ENCODE measurements around the gene SIRT4. TPM values are rescaled to one million over a fixed set of nuclear protein-coding genes. Genes with fewer than 3 reads are reported as not detected.
A peak's percentile ranks its signal among the peaks of the same experiment; 100 is the strongest.

SIRT4 gene
- total and polyA plus RNA-seq, 3 experiments from 2014 or later = 0.68 to 1.9 (median 1.8) TPM

GRCh38 chr12:120316798-120317223, 14.7 kb downstream of the SIRT4 start:
- POLR2A ChIA-PET = interaction anchor here (0.7 to 2.2 kb wide), 7 partner anchors 10 to 212 kb away, joined by 3 to 13 read pairs (median 6); partner anchors contain the start of genes COQ5, RNU4-1, RNU4-2 and RPLP0
- Histone ChIP-seq H3K27me3 (ENCODE audit: insufficient read depth, low read length, poor library complexity, severe bottlenecking) (no peaks in the 10 kb centered on the region), H3K9me3 (ENCODE audit: low read length) (no peaks in the 10 kb centered on the region), H3K4me3 (ENCODE audit: low read length) (peak overlapping the region; percentile 69), H3K27ac (ENCODE audit: low read depth, low read length) (peak overlapping the region; percentile 68), H3K36me3 (ENCODE audit: insufficient read depth, low read length) (no peaks in the 10 kb centered on the region), H3K4me1 (ENCODE audit: insufficient read depth, low read length) (peaks cover 12% of the 10 kb centered on the region)
- DNase-seq = no peak
- CTCF ChIA-PET = interaction anchor here (0.6 to 3.1 kb wide), 10 partner anchors 9 to 182 kb away, joined by 3 to 18 read pairs (median 4); partner anchors contain the start of genes PLA2G1B, RNU4-1 and SIRT4
- Mint-ChIP-seq H3K27ac (peak overlapping the region; percentile 78 to 99 (median 96)), H3K4me3 (peak overlapping the region; percentile 64 to 94 (median 88)), H3K4me1 (peaks cover 13 to 16% (median 15%) of the 10 kb centered on the region in 3 donors), H3K27me3 (no peaks in the 10 kb centered on the region), H3K36me3 (no peaks in the 10 kb centered on the region), H3K9me3 (no peaks in the 10 kb centered on the region)

- Mint-ChIP-seq H3K27ac (peak overlapping the region; percentile 78 to 99 (median 96)), H3K4me1 (peaks cover 13 to 16% (median 15%) of the 10 kb centered on the region in 3 donors), H3K9me3 (no peaks in the 10 kb centered on the region), H3K4me3 (peak overlapping the region; percentile 64 to 94 (median 88)), H3K27me3 (no peaks in the 10 kb centered on the region), H3K36me3 (no peaks in the 10 kb centered on the region)
- Histone ChIP-seq H3K4me3 (ENCODE audit: low read length) (peak overlapping the region; percentile 69), H3K4me1 (ENCODE audit: insufficient read depth, low read length) (peaks cover 12% of the 10 kb centered on the region), H3K27me3 (ENCODE audit: insufficient read depth, low read length, poor library complexity, severe bottlenecking) (no peaks in the 10 kb centered on the region), H3K36me3 (ENCODE audit: insufficient read depth, low read length) (no peaks in the 10 kb centered on the region), H3K27ac (ENCODE audit: low read depth, low read length) (peak overlapping the region; percentile 68), H3K9me3 (ENCODE audit: low read length) (no peaks in the 10 kb centered on the region)
- peak; percentile 99 to 100 (median 100) for DNase-seq
- ChIA-PET POLR2A (interaction anchor here (0.7 to 2.2 kb wide), 8 partner anchors 9 to 211 kb away, joined by 3 to 13 read pairs (median 6); partner anchors contain the start of genes COQ5, RNU4-1, RNU4-2 and RPLP0), CTCF (interaction anchor here (0.6 to 3.1 kb wide), 11 partner anchors 9 to 182 kb away, joined by 3 to 18 read pairs (median 4); partner anchors contain the start of genes PLA2G1B, RNU4-1 and SIRT4)
These were observed 15.3 kb downstream of the SIRT4 start for GRCh38 chr12:120317224-120318105.

- H3K9me3 Mint-ChIP-seq = no peaks in the 10 kb centered on the region
- Histone ChIP-seq H3K27ac (ENCODE audit: low read depth, low read length) (no peak overlapping the region), H3K4me1 (ENCODE audit: insufficient read depth, low read length) (peaks cover 11% of the 10 kb centered on the region), H3K27me3 (ENCODE audit: insufficient read depth, low read length, poor library complexity, severe bottlenecking) (no peaks in the 10 kb centered on the region), H3K36me3 (ENCODE audit: insufficient read depth, low read length) (no peaks in the 10 kb centered on the region), H3K9me3 (ENCODE audit: low read length) (no peaks in the 10 kb centered on the region), H3K4me3 (ENCODE audit: low read length) (no peak overlapping the region)
- H3K4me3 Mint-ChIP-seq = no peak overlapping the region
- no peak for DNase-seq
- CTCF ChIA-PET = no interaction called here
- peaks cover 0 to 5% of the 10 kb centered on the region in 2 donors for H3K27me3 Mint-ChIP-seq
- H3K27ac Mint-ChIP-seq = no peak overlapping the region
- no peaks in the 10 kb centered on the region for H3K36me3 Mint-ChIP-seq
- POLR2A ChIA-PET = no interaction called here
- peaks cover 19 to 26% (median 20%) of the 10 kb centered on the region in 3 donors for H3K4me1 Mint-ChIP-seq
These were observed 19.5 kb downstream of the SIRT4 start for GRCh38 chr12:120321382-120322202.

- ChIA-PET POLR2A (no interaction called here), CTCF (no interaction called here)
- Mint-ChIP-seq H3K36me3 (no peaks in the 10 kb centered on the region), H3K4me3 (no peak overlapping the region), H3K4me1 (peaks cover 6 to 12% (median 7%) of the 10 kb centered on the region in 3 donors), H3K9me3 (no peaks in the 10 kb centered on the region), H3K27me3 (peaks cover 0 to 5% of the 10 kb centered on the region in 2 donors), H3K27ac (no peak overlapping the region)
- Histone ChIP-seq H3K27me3 (ENCODE audit: insufficient read depth, low read length, poor library complexity, severe bottlenecking) (no peaks in the 10 kb centered on the region), H3K27ac (ENCODE audit: low read depth, low read length) (no peak overlapping the region), H3K4me1 (ENCODE audit: insufficient read depth, low read length) (no peaks in the 10 kb centered on the region), H3K4me3 (ENCODE audit: low read length) (no peak overlapping the region), H3K9me3 (ENCODE audit: low read length) (no peaks in the 10 kb centered on the region), H3K36me3 (ENCODE audit: insufficient read depth, low read length) (no peaks in the 10 kb centered on the region)
- no peak for DNase-seq
These were observed 21.7 kb downstream of the SIRT4 start for GRCh38 chr12:120323772-120324171.

- Mint-ChIP-seq H3K9me3 (no peaks in the 10 kb centered on the region), H3K27me3 (peaks cover 0 to 7% of the 10 kb centered on the region in 2 donors), H3K4me1 (peaks cover 6 to 12% (median 7%) of the 10 kb centered on the region in 3 donors), H3K36me3 (no peaks in the 10 kb centered on the region), H3K27ac (peak overlapping the region in 1 of 8 donors; percentile 1), H3K4me3 (no peak overlapping the region)
- H3K9me3 ChIP-seq (ENCODE audit: low read length) = no peaks in the 10 kb centered on the region
- H3K4me1 ChIP-seq (ENCODE audit: insufficient read depth, low read length) = no peaks in the 10 kb centered on the region
- no peak overlapping the region for H3K27ac ChIP-seq (ENCODE audit: low read depth, low read length)
- CTCF ChIA-PET = interaction anchor here (1.3 to 2.6 kb wide), 2 partner anchors 105 to 324 kb away, joined by 4 to 13 read pairs; no protein-coding TSS in a partner anchor
- H3K36me3 ChIP-seq (ENCODE audit: insufficient read depth, low read length) = no peaks in the 10 kb centered on the region
- H3K27me3 ChIP-seq (ENCODE audit: insufficient read depth, low read length, poor library complexity, severe bottlenecking) = no peaks in the 10 kb centered on the region
- H3K4me3 ChIP-seq (ENCODE audit: low read length) = no peak overlapping the region
- DNase-seq = no peak
- POLR2A ChIA-PET = interaction anchor here (0.6 kb wide), 1 partner anchor 116 kb away, joined by 9 read pairs; no protein-coding TSS in a partner anchor
These were observed 22.8 kb downstream of the SIRT4 start for GRCh38 chr12:120324841-120325417.

- POLR2A ChIA-PET = interaction anchor here (1.8 kb wide), 1 partner anchor 11 kb away, joined by 5 read pairs; no protein-coding TSS in a partner anchor
- Mint-ChIP-seq H3K27ac (no peak within 1 kb of the TSS), H3K36me3 (no peaks in the 10 kb centered on the region), H3K9me3 (no peaks in the 10 kb centered on the region), H3K4me3 (peak within 1 kb of the TSS in 2 of 7 donors; percentile 32 to 48), H3K4me1 (peaks cover 6 to 12% (median 7%) of the 10 kb centered on the region in 3 donors), H3K27me3 (peaks cover 4 to 13% of the 10 kb centered on the region in 2 donors)
- Histone ChIP-seq H3K4me1 (ENCODE audit: insufficient read depth, low read length) (no peaks in the 10 kb centered on the region), H3K4me3 (ENCODE audit: low read length) (no peak within 1 kb of the TSS), H3K36me3 (ENCODE audit: insufficient read depth, low read length) (no peaks in the 10 kb centered on the region), H3K9me3 (ENCODE audit: low read length) (no peaks in the 10 kb centered on the region), H3K27me3 (ENCODE audit: insufficient read depth, low read length, poor library complexity, severe bottlenecking) (no peaks in the 10 kb centered on the region), H3K27ac (ENCODE audit: low read depth, low read length) (no peak within 1 kb of the TSS)
- DNase-seq = no peak
- CTCF ChIA-PET = interaction anchor here (0.7 to 2.6 kb wide), 5 partner anchors 8 to 321 kb away, joined by 3 to 13 read pairs (median 3); no protein-coding TSS in a partner anchor
These were observed 25.5 kb downstream of the SIRT4 start, which contains the start of gene PLA2G1B for GRCh38 chr12:120327593-120327992. PLA2G1B (minus strand) TSS chr12:120327779; CDS start chr12:120327753, 26 bp downstream.

- Mint-ChIP-seq H3K27me3 (peaks cover 5 to 13% of the 10 kb centered on the region in 2 donors), H3K9me3 (no peaks in the 10 kb centered on the region), H3K27ac (no peak overlapping the region), H3K4me1 (peaks cover 6 to 12% (median 7%) of the 10 kb centered on the region in 3 donors), H3K4me3 (no peak overlapping the region), H3K36me3 (no peaks in the 10 kb centered on the region)
- Histone ChIP-seq H3K9me3 (ENCODE audit: low read length) (no peaks in the 10 kb centered on the region), H3K27me3 (ENCODE audit: insufficient read depth, low read length, poor library complexity, severe bottlenecking) (no peaks in the 10 kb centered on the region), H3K4me3 (ENCODE audit: low read length) (no peak overlapping the region), H3K4me1 (ENCODE audit: insufficient read depth, low read length) (no peaks in the 10 kb centered on the region), H3K36me3 (ENCODE audit: insufficient read depth, low read length) (no peaks in the 10 kb centered on the region), H3K27ac (ENCODE audit: low read depth, low read length) (no peak overlapping the region)
- CTCF ChIA-PET = no interaction called here
- POLR2A ChIA-PET = no interaction called here
- DNase-seq = no peak
These were observed 26.1 kb downstream of the SIRT4 start for GRCh38 chr12:120328228-120328627.

Data from CD8-positive, alpha-beta memory T cell (primary cell).